Spleen (tissue), 7 donors: ENCODE results near the gene HNRNPD.

ENCODE experiments used
- CTCF ChIP-seq, 11 experiments: fragments of 200-600 bp in 7 of 11; fragments of 450-650 bp in 4 of 11; sonication (generic) in 4 of 11; IDR thresholded peaks in 8 of 11; conservative IDR thresholded peaks in 3 of 11; 1 replicate in 7 of 11; 2 replicates in 4 of 11; pipeline versions ENCODE4 v1.4.0 to v1.8.0; 2016 to 2021; ENCODE audit warnings: antibody characterized with exemption in 11 of 11, inconsistent platforms in 4 of 11, mild to moderate bottlenecking in 1 of 11
- POLR2A ChIP-seq, 3 donors: fragments of 450-650 bp; IDR thresholded peaks; one replicate each; pipeline ENCODE4 v1.5.1; 2017; ENCODE audit warnings: antibody characterized with exemption in 3 of 3, mild to moderate bottlenecking in 1 of 3
- POLR2AphosphoS5 ChIP-seq, 3 donors: sonication (generic); formaldehyde crosslinking; IDR thresholded peaks; one replicate each; pipeline ENCODE4 v1.5.1; 2017; ENCODE audit warnings: antibody characterized with exemption in 3 of 3
- donor health status: DM: no; HTN: no; CAD: no; lungs with moderate emphysema.
- donor health status: DM: no; HTN: no; CAD: no.
- donor health status: DM: no; HTN: no; CAD: no.

GRCh38 chr4:82335043-82335442 lies 38.7 kb downstream of the HNRNPD start:
- TF ChIP-seq CTCF (IDR thresholded peaks at IDR 0.05 in 8 of 11, conservative IDR thresholded peaks at IDR 0.05 in 3 of 11) (no peak), POLR2AphosphoS5 (IDR thresholded peaks at IDR 0.05) (no peak), POLR2A (IDR thresholded peaks at IDR 0.05) (no peak)
